Sigmoid colon (tissue), 4 donors: Measurements from ENCODE around the gene ABCA12.

Source experiments
- POLR2A ChIP-seq, 2 donors: fragments of 450-650 bp; IDR thresholded peaks; one replicate each; pipeline ENCODE4 v1.6.1; 2016; ENCODE audit warnings: antibody characterized with exemption in 2 of 2, mild to moderate bottlenecking in 2 of 2, moderate library complexity in 2 of 2
- POLR2AphosphoS5 ChIP-seq, 4 donors: sonication (generic); formaldehyde crosslinking; IDR thresholded peaks; one replicate each; pipeline ENCODE4 v1.6.1; 2017; ENCODE audit warnings: antibody characterized with exemption in 4 of 4
- TF ChIP-seq, protein P1 (sequence below), 4 experiments: fragments of 450-650 bp in 3 of 4; fragments of 200-600 bp in 1 of 4; IDR thresholded peaks; one replicate each; pipeline ENCODE4 v1.5.1; 2016 to 2019; ENCODE audit warnings: antibody characterized with exemption in 4 of 4, mild to moderate bottlenecking in 3 of 4, moderate library complexity in 2 of 4

DNA sequence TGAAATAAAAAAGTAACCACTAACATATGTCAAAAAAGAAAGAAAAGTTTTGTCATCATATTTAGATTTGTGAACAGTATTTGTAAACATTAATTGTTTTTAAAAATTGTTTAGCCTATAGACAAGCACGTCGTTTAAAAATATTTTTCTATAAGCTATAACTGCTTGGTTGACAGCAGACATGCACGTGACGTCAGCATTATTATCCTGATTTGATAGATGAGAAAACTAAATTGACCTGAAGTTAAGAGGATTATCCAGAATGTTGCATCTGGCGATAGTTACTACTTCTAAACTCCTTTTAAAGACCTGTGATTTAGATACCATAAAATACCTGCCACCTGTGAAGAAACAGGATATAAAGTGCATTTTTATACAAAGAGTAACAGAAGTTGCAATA, 172.0 kb downstream of the ABCA12 start:
- TF ChIP-seq, protein P1, sequence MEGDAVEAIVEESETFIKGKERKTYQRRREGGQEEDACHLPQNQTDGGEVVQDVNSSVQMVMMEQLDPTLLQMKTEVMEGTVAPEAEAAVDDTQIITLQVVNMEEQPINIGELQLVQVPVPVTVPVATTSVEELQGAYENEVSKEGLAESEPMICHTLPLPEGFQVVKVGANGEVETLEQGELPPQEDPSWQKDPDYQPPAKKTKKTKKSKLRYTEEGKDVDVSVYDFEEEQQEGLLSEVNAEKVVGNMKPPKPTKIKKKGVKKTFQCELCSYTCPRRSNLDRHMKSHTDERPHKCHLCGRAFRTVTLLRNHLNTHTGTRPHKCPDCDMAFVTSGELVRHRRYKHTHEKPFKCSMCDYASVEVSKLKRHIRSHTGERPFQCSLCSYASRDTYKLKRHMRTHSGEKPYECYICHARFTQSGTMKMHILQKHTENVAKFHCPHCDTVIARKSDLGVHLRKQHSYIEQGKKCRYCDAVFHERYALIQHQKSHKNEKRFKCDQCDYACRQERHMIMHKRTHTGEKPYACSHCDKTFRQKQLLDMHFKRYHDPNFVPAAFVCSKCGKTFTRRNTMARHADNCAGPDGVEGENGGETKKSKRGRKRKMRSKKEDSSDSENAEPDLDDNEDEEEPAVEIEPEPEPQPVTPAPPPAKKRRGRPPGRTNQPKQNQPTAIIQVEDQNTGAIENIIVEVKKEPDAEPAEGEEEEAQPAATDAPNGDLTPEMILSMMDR (IDR thresholded peaks at IDR 0.05): no peak
- no peak for TF ChIP-seq POLR2AphosphoS5 (IDR thresholded peaks at IDR 0.05)
- no peak for TF ChIP-seq POLR2A (IDR thresholded peaks at IDR 0.05)
